Hepatocyte (in vitro differentiated cells): ENCODE results near the gene NBAS. TPM values are rescaled to one million over a fixed set of nuclear protein-coding genes. Genes with fewer than 3 reads are reported as not detected.

Experiments used
- DNase-seq: peaks from one replicate; pipeline ENCODE4 v3.0.0-alpha.2; 2016; ENCODE audit warnings: low spot score
- H2AFZ ChIP-seq: fragments of 200-600 bp; sonication (generic); 2 replicates; pipeline ENCODE4 v1.6.0; 2016; ENCODE audit warnings: antibody characterized with exemption, mild to moderate bottlenecking
- H3K27ac ChIP-seq: fragments of 200-600 bp; sonication (generic); 2 replicates; pipeline ENCODE4 v1.5.1; 2016; ENCODE audit warnings: mild to moderate bottlenecking
- H3K27me3 ChIP-seq: fragments of 200-600 bp; sonication (generic); 2 replicates; pipeline ENCODE4 v1.6.1; 2016
- H3K36me3 ChIP-seq: fragments of 200-600 bp; sonication (generic); replicated peaks from 2 replicates; pipeline ENCODE4 v1.5.1; 2016; ENCODE audit warnings: low read depth; ENCODE audit not compliant: insufficient read depth
- H3K4me1 ChIP-seq: fragments of 200-600 bp; sonication (generic); 2 replicates; pipeline ENCODE4 v1.5.1; 2016; ENCODE audit warnings: mild to moderate bottlenecking, moderate library complexity; ENCODE audit not compliant: insufficient read depth
- H3K4me2 ChIP-seq: fragments of 200-600 bp; sonication (generic); 2 replicates; pipeline ENCODE4 v1.6.0; 2016
- H3K4me3 ChIP-seq: fragments of 200-600 bp; sonication (generic); 2 replicates; pipeline ENCODE4 v1.5.1; 2016; ENCODE audit warnings: mild to moderate bottlenecking
- H3K79me2 ChIP-seq: fragments of 200-600 bp; sonication (generic); 2 replicates; pipeline ENCODE4 v1.6.0; 2017; ENCODE audit warnings: mild to moderate bottlenecking
- H3K9me2 ChIP-seq: fragments of 200-600 bp; sonication (generic); replicated peaks from 2 replicates; pipeline ENCODE4 v1.6.0; 2017; ENCODE audit warnings: mild to moderate bottlenecking; ENCODE audit not compliant: insufficient read depth
- H3K9me3 ChIP-seq: fragments of 200-600 bp; sonication (generic); 2 replicates; pipeline ENCODE4 v1.5.1; 2016; ENCODE audit warnings: low read depth, mild to moderate bottlenecking
- H4K20me1 ChIP-seq: fragments of 200-600 bp; sonication (generic); 2 replicates; pipeline ENCODE4 v1.6.0; 2016; ENCODE audit warnings: mild to moderate bottlenecking; ENCODE audit not compliant: insufficient read depth, poor library complexity, severe bottlenecking
- CTCF ChIP-seq: fragments of 200-600 bp; sonication (generic); IDR thresholded peaks from 2 replicates; pipeline ENCODE4 v1.5.1; 2016; ENCODE audit warnings: antibody characterized with exemption, mild to moderate bottlenecking; ENCODE audit not compliant: poor library complexity
- EZH2 ChIP-seq: fragments of 200-600 bp; sonication (generic); IDR thresholded peaks from 2 replicates; pipeline ENCODE4 v1.6.1; 2016; ENCODE audit warnings: antibody characterized with exemption, mild to moderate bottlenecking, borderline replicate concordance
- EZH2phosphoT487 ChIP-seq: fragments of 200-600 bp; sonication (generic); IDR thresholded peaks from one replicate; pipeline ENCODE4 v1.6.1; 2018; ENCODE audit warnings: antibody characterized with exemption, mild to moderate bottlenecking, low read depth, moderate library complexity; ENCODE audit not compliant: unreplicated experiment, severe bottlenecking
- WGBS: methylation state at CpG from one replicate; pipeline ENCODE4 v1.1.6; 2016; ENCODE audit warnings: low lambda C conversion rate; ENCODE audit errors: missing lambda C conversion rate; 5-methylcytosine and 5-hydroxymethylcytosine counted together
- polyA plus RNA-seq: library from polyadenylated mRNA; unstranded; fragments of >200 nt; fragmentation: Nextera tagmentation; extraction: Ambion mirVana; gene quantifications from 2 replicates; pipeline ENCODE4 v1.2.1, GENCODE V29; 2016
- total RNA-seq: library from RNA; depleted of rRNA; stranded (reverse); fragments of >200 nt; gene quantifications from 2 replicates; pipeline ENCODE4 v1.2.3, GENCODE V29; 2014

NBAS gene
- total and polyA plus RNA-seq, 2 experiments from 2014 or later = 20.8 to 47.2 TPM

- H3K36me3 ChIP-seq = no peaks in the 10 kb centered on the region
- no peaks in the 10 kb centered on the region for H3K9me3 ChIP-seq
- H3K27ac ChIP-seq = peak overlapping the region; percentile 88
- H3K79me2 ChIP-seq = peaks cover 47% of the 10 kb centered on the region
- no peaks in the 10 kb centered on the region for H3K9me2 ChIP-seq
- WGBS = 3% methylated on average over 31 of the region's 32 CpGs
- peaks cover 18% of the 10 kb centered on the region for H3K4me1 ChIP-seq
- peak; percentile 61 for DNase-seq
- no peak for TF ChIP-seq CTCF
- TF ChIP-seq EZH2 = no peak
- TF ChIP-seq EZH2phosphoT487 = no peak
- H3K4me2 ChIP-seq = peak overlapping the region; percentile 84
- H3K27me3 ChIP-seq = no peaks in the 10 kb centered on the region
- no peaks in the 10 kb centered on the region for H4K20me1 ChIP-seq
- peak overlapping the region; percentile 75 for H3K4me3 ChIP-seq
- peak overlapping the region; percentile 98 for H2AFZ ChIP-seq
These were observed 770 bp downstream of the NBAS start for GRCh38 chr2:15560140-15560987.

GRCh38 chr2:15559379-15560139 is 1.6 kb downstream of the NBAS start:
- H3K4me2 ChIP-seq = peak overlapping the region; percentile 84
- peaks cover 18% of the 10 kb centered on the region for H3K4me1 ChIP-seq
- H3K9me2 ChIP-seq = no peaks in the 10 kb centered on the region
- H3K36me3 ChIP-seq = no peaks in the 10 kb centered on the region
- H3K79me2 ChIP-seq = peaks cover 49% of the 10 kb centered on the region
- no peak overlapping the region for H3K27ac ChIP-seq
- no peaks in the 10 kb centered on the region for H3K27me3 ChIP-seq
- 78% methylated on average over 6 of the region's 6 CpGs for whole genome bisulfite sequencing
- no peak for DNase-seq
- peak overlapping the region; percentile 75 for H3K4me3 ChIP-seq
- no peaks in the 10 kb centered on the region for H3K9me3 ChIP-seq
- no peak for TF ChIP-seq CTCF
- no peak for TF ChIP-seq EZH2phosphoT487
- TF ChIP-seq EZH2 = no peak
- H2AFZ ChIP-seq = no peak overlapping the region
- no peaks in the 10 kb centered on the region for H4K20me1 ChIP-seq

- WGBS = 71% methylated on average over 5 of the region's 5 CpGs
- Histone ChIP-seq H3K4me2 (peak overlapping the region; percentile 12), H3K27me3 (no peaks in the 10 kb centered on the region), H3K4me3 (no peak overlapping the region), H3K27ac (no peak overlapping the region), H3K4me1 (peaks cover 18% of the 10 kb centered on the region), H3K9me2 (no peaks in the 10 kb centered on the region), H3K36me3 (no peaks in the 10 kb centered on the region), H2AFZ (no peak overlapping the region), H4K20me1 (no peaks in the 10 kb centered on the region), H3K79me2 (peaks cover 52% of the 10 kb centered on the region), H3K9me3 (no peaks in the 10 kb centered on the region)
- no peak for DNase-seq
- TF ChIP-seq CTCF = no peak
- TF ChIP-seq EZH2 = no peak
- TF ChIP-seq EZH2phosphoT487 = no peak
These were observed 3.2 kb downstream of the NBAS start for GRCh38 chr2:15557887-15558311.
